GM19468 (cell line): ENCODE measurements around the gene SMARCB1.

Source experiments
- ATAC-seq: cut with Tn5 transposase; IDR thresholded peaks from one replicate; pipeline ENCODE4 v1.9.1; 2021; ENCODE audit warnings: mild to moderate bottlenecking, moderate library complexity, moderate number of reproducible peaks; ENCODE audit not compliant: unreplicated experiment; ENCODE audit errors: extremely low read depth

The SMARCB1 gene

GRCh38 chr22:23760056-23760455 is 26.7 kb upstream of the SMARCB1 start:
- ATAC-seq = no peak

GRCh38 chr22:23762842-23763578 is 23.8 kb upstream of the SMARCB1 start, which contains the start of gene C22orf15:
Gene C22orf15, plus strand, starts transcription at chr22:23762990. Its CDS starts 317 bp downstream, at chr22:23763307.
- ATAC-seq = no peak

GRCh38 chr22:23763579-23763945 is 23.2 kb upstream of the SMARCB1 start:
- no peak for ATAC-seq

GRCh38 chr22:23763954-23764353 is 22.8 kb upstream of the SMARCB1 start:
- no peak for ATAC-seq

GRCh38 chr22:23764899-23765881 is 21.6 kb upstream of the SMARCB1 start:
- ATAC-seq = no peak

GRCh38 chr22:23767303-23767672 is 19.5 kb upstream of the SMARCB1 start:
- ATAC-seq = no peak

GRCh38 chr22:23767673-23768548 is 18.9 kb upstream of the SMARCB1 start, which contains the start of gene CHCHD10:
Gene CHCHD10, minus strand, starts transcription at chr22:23767972. Its CDS starts 98 bp downstream, at chr22:23767874.
- no peak for ATAC-seq

GRCh38 chr22:23769321-23769965 is 17.3 kb upstream of the SMARCB1 start:
- no peak for ATAC-seq

- no peak for ATAC-seq
Observed at GRCh38 chr22:23772315-23772648, 14.5 kb upstream of the SMARCB1 start.

- ATAC-seq = no peak
Observed at GRCh38 chr22:23772649-23773473, 13.9 kb upstream of the SMARCB1 start, which contains the start of gene MMP11. Gene MMP11, plus strand, starts transcription at chr22:23772849. Its CDS starts 22 bp downstream, at chr22:23772871.

- ATAC-seq = no peak
Observed at GRCh38 chr22:23773483-23774113, 13.2 kb upstream of the SMARCB1 start.

GRCh38 chr22:23774114-23774921 is 12.4 kb upstream of the SMARCB1 start:
- no peak for ATAC-seq

- no peak for ATAC-seq
Observed at GRCh38 chr22:23774922-23775436, 11.8 kb upstream of the SMARCB1 start.

- no peak for ATAC-seq
Observed at GRCh38 chr22:23775779-23776375, 10.9 kb upstream of the SMARCB1 start.

- no peak for ATAC-seq
Observed at GRCh38 chr22:23777776-23778576, 8.8 kb upstream of the SMARCB1 start.

- no peak for ATAC-seq
Observed at GRCh38 chr22:23778577-23778900, 8.2 kb upstream of the SMARCB1 start.
